ENCODE measurements around the gene STRIP1. TPM values are rescaled to one million over a fixed set of nuclear protein-coding genes. Genes with fewer than 3 reads are reported as not detected.

STRIP1 gene
- total RNA-seq, 1 donor from 2014 or later, result 43.7 TPM

- no peak overlapping the region for H3K27ac Mint-ChIP-seq
- intact Hi-C loops (cut with micrococcal nuclease), result no loop called here
- DNase-seq (ENCODE audit: low spot score), result no peak
- no peak overlapping the region for H3K4me3 Mint-ChIP-seq
- H3K27me3 Mint-ChIP-seq (ENCODE audit: insufficient read depth), result peaks cover 5% of the 10 kb centered on the region
- no peaks in the 10 kb centered on the region for H3K4me1 Mint-ChIP-seq (ENCODE audit: low read depth)
- no peaks in the 10 kb centered on the region for H3K9me3 Mint-ChIP-seq
- H3K36me3 Mint-ChIP-seq (ENCODE audit: low read depth), result no peaks in the 10 kb centered on the region
Observed at GRCh38 chr1:110100335-110100734, 65.9 kb downstream of the STRIP1 start.

- H3K27me3 Mint-ChIP-seq (ENCODE audit: insufficient read depth), result no peaks in the 10 kb centered on the region
- no peak overlapping the region for H3K4me3 Mint-ChIP-seq
- intact Hi-C loops (cut with micrococcal nuclease), result no loop called here
- no peaks in the 10 kb centered on the region for H3K36me3 Mint-ChIP-seq (ENCODE audit: low read depth)
- no peaks in the 10 kb centered on the region for H3K9me3 Mint-ChIP-seq
- no peaks in the 10 kb centered on the region for H3K4me1 Mint-ChIP-seq (ENCODE audit: low read depth)
- no peak overlapping the region for H3K27ac Mint-ChIP-seq
- DNase-seq (ENCODE audit: low spot score), result no peak
Observed at GRCh38 chr1:110102081-110102480, 67.7 kb downstream of the STRIP1 start.

Other genes starting within 250 kb of the STRIP1 start
- 269 and 275 TPM in 2 replicates for gene CSF1, start 123.8 kb upstream of the STRIP1 start, total RNA-seq
- gene AHCYL1, start 49.9 kb upstream of the STRIP1 start, total RNA-seq, result 63.8 and 64.1 TPM in 2 replicates
- gene ALX3, start 36.0 kb downstream of the STRIP1 start, total RNA-seq, result not detected in 2 replicates
- not detected in 2 replicates for gene UBL4B, start 77.8 kb downstream of the STRIP1 start, total RNA-seq
- gene SLC6A17, start 115.9 kb downstream of the STRIP1 start, total RNA-seq, result 0.05 and 0.23 TPM in 2 replicates
- 11.8 and 14.3 TPM in 2 replicates for gene KCNC4, start 175.7 kb downstream of the STRIP1 start, total RNA-seq

Measured in activated T-helper 1 cell treated with anti-CD3 and anti-CD28 coated beads, Interleukin-12 subunit alpha, Interleukin-12 subunit beta, Interleukin-2, Interleukin-4 antibody, amounts not matched to agents 30 ng/mL and 10 ng/mL and 1 ng/mL, durations not matched to agents 14 hours and 24 hours and 36 hours (primary cell).